GM12864 (cell line): Measurements from ENCODE around the gene TMTC2.
"Not testable (repeated sequence)": the region's sequence is repeated elsewhere in the genome, so short reads cannot be mapped to it uniquely, and the experiment has no call there.

Experiments used
- DNase-seq: peaks from one replicate; pipeline ENCODE4 v3.0.0-alpha.2; 2011; ENCODE audit warnings: low read depth
- H3K4me3 ChIP-seq: 2 replicates; pipeline ENCODE4 v1.5.1; 2011; ENCODE audit warnings: mild to moderate bottlenecking, low read depth, low read length, control low read depth
- TF ChIP-seq, protein P1 (sequence below): IDR thresholded peaks from 2 replicates; pipeline ENCODE4 v1.5.1; 2011; ENCODE audit warnings: low read depth, mild to moderate bottlenecking, moderate library complexity, low read length, control low read depth, inconsistent platforms; ENCODE audit errors: missing control alignments

TMTC2 gene

DNA sequence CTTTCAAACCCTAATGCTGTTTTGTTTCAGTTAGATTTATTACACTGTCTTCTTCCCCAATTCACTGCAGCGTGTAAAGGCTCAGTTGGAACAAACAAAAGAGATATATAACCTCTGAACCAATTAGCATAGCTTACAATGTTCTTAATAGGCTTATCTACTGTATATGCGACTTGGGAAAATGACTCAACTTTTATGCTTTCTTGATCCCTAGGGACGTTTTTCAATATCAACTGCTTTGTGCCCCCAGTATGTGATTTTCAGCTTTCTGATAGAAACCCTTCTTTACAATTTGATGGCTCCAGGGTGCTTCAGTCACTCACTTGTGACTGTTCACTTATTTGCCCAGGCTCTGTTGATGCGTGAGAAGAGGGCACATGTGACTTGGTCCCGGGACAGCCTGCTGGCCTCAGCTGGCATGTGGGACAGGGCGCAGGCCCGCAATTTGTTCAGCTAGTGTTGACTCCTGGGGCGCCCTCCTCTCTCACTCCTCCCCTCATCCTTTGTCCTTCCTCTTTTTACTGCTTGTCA, 107.1 kb downstream of the TMTC2 start:
- TF ChIP-seq, protein P1, sequence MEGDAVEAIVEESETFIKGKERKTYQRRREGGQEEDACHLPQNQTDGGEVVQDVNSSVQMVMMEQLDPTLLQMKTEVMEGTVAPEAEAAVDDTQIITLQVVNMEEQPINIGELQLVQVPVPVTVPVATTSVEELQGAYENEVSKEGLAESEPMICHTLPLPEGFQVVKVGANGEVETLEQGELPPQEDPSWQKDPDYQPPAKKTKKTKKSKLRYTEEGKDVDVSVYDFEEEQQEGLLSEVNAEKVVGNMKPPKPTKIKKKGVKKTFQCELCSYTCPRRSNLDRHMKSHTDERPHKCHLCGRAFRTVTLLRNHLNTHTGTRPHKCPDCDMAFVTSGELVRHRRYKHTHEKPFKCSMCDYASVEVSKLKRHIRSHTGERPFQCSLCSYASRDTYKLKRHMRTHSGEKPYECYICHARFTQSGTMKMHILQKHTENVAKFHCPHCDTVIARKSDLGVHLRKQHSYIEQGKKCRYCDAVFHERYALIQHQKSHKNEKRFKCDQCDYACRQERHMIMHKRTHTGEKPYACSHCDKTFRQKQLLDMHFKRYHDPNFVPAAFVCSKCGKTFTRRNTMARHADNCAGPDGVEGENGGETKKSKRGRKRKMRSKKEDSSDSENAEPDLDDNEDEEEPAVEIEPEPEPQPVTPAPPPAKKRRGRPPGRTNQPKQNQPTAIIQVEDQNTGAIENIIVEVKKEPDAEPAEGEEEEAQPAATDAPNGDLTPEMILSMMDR = no peak
- no peak overlapping the region for H3K4me3 ChIP-seq
- no peak for DNase-seq

- no peak overlapping the region for H3K4me3 ChIP-seq
- TF ChIP-seq, protein P1 = no peak
- DNase-seq = no peak
Measured at GRCh38 chr12:82797480-82797879, 110.8 kb downstream of the TMTC2 start.

DNA sequence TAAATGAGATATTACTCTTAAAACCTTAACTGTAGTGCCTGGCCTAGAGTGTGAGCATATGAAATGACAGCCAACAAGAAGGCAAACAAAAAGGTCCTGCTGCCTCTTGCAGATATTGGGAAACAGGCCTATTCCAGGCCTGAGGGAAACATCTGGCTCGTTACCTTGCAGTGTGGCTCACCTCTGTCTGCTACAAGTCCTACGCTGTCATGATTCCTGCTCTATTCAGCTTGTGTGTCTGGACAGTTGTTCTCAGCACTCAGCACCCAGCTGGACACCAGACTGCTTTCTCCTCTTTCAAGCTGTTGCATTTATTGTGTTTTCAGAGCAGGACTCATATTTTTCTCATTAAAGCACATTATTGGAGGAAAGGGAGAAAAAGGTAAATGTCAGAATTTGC, 113.5 kb downstream of the TMTC2 start:
- TF ChIP-seq, protein P1 = no peak
- no peak overlapping the region for H3K4me3 ChIP-seq
- DNase-seq = no peak

- H3K4me3 ChIP-seq = no peak overlapping the region
- TF ChIP-seq, protein P1 = no peak
- no peak for DNase-seq
Measured at GRCh38 chr12:82801951-82802610, 115.4 kb downstream of the TMTC2 start.

GRCh38 chr12:82803201-82803600, 116.5 kb downstream of the TMTC2 start:
- H3K4me3 ChIP-seq = no peak overlapping the region
- TF ChIP-seq, protein P1 = no peak
- DNase-seq = no peak

DNA sequence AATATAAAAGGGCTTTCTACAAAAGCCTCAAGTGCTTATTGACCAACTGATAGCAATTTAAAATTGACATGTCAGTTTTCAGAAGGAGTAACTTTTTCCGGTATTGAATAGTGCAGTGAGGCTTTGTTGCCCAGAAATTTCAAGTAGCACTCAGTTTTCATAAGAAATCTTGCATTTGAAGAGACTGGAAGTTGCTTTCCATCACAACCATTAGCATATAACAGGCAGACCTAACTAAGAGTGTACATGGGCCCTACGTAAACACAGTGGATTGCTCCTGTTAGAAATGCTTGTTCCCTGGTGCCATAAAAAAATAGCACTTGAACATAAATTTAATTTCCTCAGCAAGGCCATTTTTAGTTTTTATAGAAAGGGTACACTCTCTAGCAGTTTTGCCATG, 117.9 kb downstream of the TMTC2 start:
- DNase-seq = no peak
- TF ChIP-seq, protein P1 = no peak
- H3K4me3 ChIP-seq = no peak overlapping the region

- DNase-seq, H3K4me3 ChIP-seq: not testable (repeated sequence)
Measured at GRCh38 chr12:82805004-82805403, 118.3 kb downstream of the TMTC2 start.
